IMR-90 (cell line): ENCODE results near the gene HDAC8.
"Not testable (repeated sequence)": the region's sequence is repeated elsewhere in the genome, so short reads cannot be mapped to it uniquely, and the experiment has no call there.

Experiments
- CHD1 ChIP-seq: IDR thresholded peaks from 2 replicates; pipeline ENCODE4 v1.6.1; 2012; ENCODE audit warnings: low read depth, low read length, improper control_type of control experiment
- CTCF ChIP-seq: conservative IDR thresholded peaks from 2 replicates; pipeline ENCODE4 v1.5.1; 2012; ENCODE audit warnings: mild to moderate bottlenecking, low read depth, low read length, improper control_type of control experiment
- MAFK ChIP-seq: IDR thresholded peaks from 2 replicates; pipeline ENCODE4 v1.6.1; 2012; ENCODE audit warnings: low read depth, low read length, improper control_type of control experiment
- POLR2A ChIP-seq: IDR thresholded peaks from 2 replicates; pipeline ENCODE4 v1.6.1; 2012; ENCODE audit warnings: mild to moderate bottlenecking, low read depth, low read length
- RAD21 ChIP-seq: IDR thresholded peaks from 2 replicates; pipeline ENCODE4 v1.6.1; 2012; ENCODE audit warnings: low read length, improper control_type of control experiment
- RFX5 ChIP-seq: IDR thresholded peaks from 2 replicates; pipeline ENCODE4 v1.8.0; 2012; ENCODE audit warnings: low read depth, mild to moderate bottlenecking, low read length, moderate library complexity
- USF2 ChIP-seq: fragments of 150-350 bp; IDR thresholded peaks from 2 replicates; pipeline ENCODE4 v1.6.1; 2017; ENCODE audit warnings: mild to moderate bottlenecking, antibody characterized with exemption, low read length, low read depth

- not testable (repeated sequence) for TF ChIP-seq CTCF, RFX5, POLR2A, MAFK, USF2, CHD1, RAD21
These were observed 253.0 kb downstream of the HDAC8 start for GRCh38 chrX:72319651-72320050.
